Measurements from ENCODE around the gene TMEM240. TPM values are rescaled to one million over a fixed set of nuclear protein-coding genes. Genes with fewer than 3 reads are reported as not detected.
"Not testable (repeated sequence)": the region's sequence is repeated elsewhere in the genome, so short reads cannot be mapped to it uniquely, and the experiment has no call there.

Gene TMEM240
- total and polyA plus RNA-seq, 9 donors = 3.5 to 9.2 (median 4.8) TPM

DNA sequence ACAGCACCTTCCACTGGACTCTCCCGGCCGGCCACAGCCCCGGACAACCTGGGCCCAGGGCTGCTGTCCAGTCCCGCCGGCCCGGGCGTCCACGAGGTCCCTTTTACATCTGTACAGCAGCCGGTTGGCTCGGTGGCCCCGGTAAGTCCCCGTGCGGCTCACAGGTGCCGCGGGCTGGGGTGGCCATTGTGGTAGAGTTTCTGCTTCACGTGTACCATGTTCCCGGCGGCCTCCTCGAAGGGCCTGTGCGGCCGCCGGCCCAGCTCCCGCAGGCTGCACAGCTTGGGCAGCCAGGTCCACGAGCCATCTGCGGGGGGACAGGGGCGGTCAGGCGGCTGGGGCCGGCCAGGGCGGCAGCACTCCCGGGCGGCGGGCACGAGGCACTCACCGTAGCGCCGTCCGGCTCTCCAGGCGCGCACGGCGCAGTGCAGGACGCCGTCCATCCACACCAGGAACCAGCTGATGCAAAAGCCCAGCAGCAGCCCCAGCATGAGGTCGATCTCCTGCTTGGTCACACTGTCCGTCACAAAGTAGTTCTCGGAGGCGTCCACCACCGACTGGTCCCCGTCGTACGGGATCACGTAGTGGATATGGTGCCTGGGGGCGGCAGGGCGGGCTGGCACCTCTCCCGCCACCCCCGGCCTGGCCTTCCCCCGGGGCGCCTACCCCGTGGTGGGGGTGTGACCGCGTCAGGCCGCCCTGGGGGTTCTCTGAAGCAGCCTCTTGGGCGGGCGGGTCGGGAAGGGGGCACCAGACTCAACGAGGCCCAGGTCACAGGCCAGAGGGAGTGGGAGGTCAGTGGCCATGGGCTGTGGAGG, 5.0 kb downstream of the TMEM240 start:
- H3K4me3 ChIP-seq (ENCODE audit: low read length) = no peak overlapping the region
- H3K27me3 ChIP-seq (ENCODE audit: control insufficient read depth, insufficient read depth, low read length) = no peaks in the 10 kb centered on the region
- peaks cover 5% of the 10 kb centered on the region for H3K9me3 ChIP-seq (replicated peaks; ENCODE audit: control insufficient read depth, low read depth, low read length)
- WGBS (ENCODE audit: insufficient coverage) = 89% methylated on average over 54 of the region's 66 CpGs
- no peak for DNase-seq
- H3K36me3 ChIP-seq (ENCODE audit: control insufficient read depth, insufficient read depth, low read length) = peaks cover 20% of the 10 kb centered on the region
- H3K4me1 ChIP-seq (ENCODE audit: control insufficient read depth, insufficient read depth, low read length) = peaks cover 24% of the 10 kb centered on the region
- H3K27ac ChIP-seq (ENCODE audit: low read length) = no peak overlapping the region

DNA sequence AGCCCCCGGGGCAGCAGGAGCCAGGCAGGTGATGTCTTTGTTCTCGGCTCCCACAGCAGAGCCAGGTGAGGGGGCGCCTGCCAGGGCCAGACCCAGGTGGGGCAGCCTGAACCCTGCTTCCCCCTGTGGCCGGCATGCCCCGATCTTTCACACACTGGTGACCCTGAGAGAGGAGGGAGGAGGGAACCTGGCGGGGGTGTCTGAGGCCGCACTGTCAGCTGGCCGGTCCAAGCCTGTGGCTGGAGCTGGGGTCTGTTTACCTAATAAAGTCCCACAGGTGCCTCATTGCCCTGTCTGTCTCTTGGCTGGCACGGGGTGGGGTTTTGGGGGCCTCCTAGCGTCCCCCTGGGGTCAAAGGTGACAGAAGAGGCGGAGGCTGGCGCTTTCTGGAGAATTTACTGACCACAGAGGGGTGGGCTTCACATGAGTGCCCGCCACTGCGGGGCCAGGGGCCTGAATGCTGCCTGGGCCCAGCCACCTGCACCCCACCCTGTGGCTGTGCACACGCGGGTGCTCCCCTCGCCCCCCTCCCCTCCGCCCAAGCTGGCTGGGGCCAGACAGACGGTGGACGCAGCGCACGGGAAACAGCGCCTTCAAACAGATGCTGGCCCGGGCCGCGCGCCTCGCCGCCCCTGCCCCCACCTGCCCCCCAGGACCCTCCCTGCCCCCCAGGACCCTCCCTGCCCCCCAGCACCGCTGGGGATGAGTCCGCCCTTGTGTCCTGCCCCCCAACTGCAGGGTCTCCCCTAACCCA, 5.8 kb downstream of the TMEM240 start:
- H3K4me3 ChIP-seq (ENCODE audit: low read length) = no peak overlapping the region
- WGBS (ENCODE audit: insufficient coverage) = 67% methylated on average over 13 of the region's 31 CpGs
- H3K9me3 ChIP-seq (replicated peaks; ENCODE audit: control insufficient read depth, low read depth, low read length) = peaks cover 5% of the 10 kb centered on the region
- peaks cover 23% of the 10 kb centered on the region for H3K4me1 ChIP-seq (ENCODE audit: control insufficient read depth, insufficient read depth, low read length)
- DNase-seq = no peak
- H3K27me3 ChIP-seq (ENCODE audit: control insufficient read depth, insufficient read depth, low read length) = no peaks in the 10 kb centered on the region
- H3K27ac ChIP-seq (ENCODE audit: low read length) = no peak overlapping the region
- peaks cover 26% of the 10 kb centered on the region for H3K36me3 ChIP-seq (ENCODE audit: control insufficient read depth, insufficient read depth, low read length)

DNA sequence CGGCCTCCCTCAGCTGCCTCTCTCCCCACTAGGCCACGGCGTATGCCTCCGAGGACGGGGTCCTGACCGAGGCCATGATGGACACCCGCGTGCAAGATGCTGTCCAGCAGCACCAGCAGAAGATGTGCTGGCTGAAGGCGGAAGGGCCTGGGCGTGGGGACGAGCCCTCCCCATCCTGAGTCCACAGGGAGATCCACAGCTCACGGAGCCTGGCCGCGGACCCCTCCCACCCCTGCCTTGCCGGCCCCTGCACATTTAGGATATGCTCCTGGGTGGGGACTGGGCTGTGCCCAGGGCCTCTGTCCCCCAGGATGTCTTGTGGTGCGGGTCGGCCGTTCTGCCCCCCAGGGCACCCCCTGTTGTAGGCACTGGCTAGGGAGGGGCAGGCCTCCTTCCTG, 6.5 kb downstream of the TMEM240 start:
- H3K4me3 ChIP-seq (ENCODE audit: low read length); H3K9me3 ChIP-seq (replicated peaks; ENCODE audit: control insufficient read depth, low read depth, low read length); H3K27me3 ChIP-seq (ENCODE audit: control insufficient read depth, insufficient read depth, low read length); H3K27ac ChIP-seq (ENCODE audit: low read length); DNase-seq: not testable (repeated sequence)
- Histone ChIP-seq H3K36me3 (ENCODE audit: control insufficient read depth, insufficient read depth, low read length) (peaks cover 32% of the 10 kb centered on the region), H3K4me1 (ENCODE audit: control insufficient read depth, insufficient read depth, low read length) (peaks cover 16% of the 10 kb centered on the region)
- WGBS (ENCODE audit: insufficient coverage) = 56% methylated on average over 14 of the region's 18 CpGs

DNA sequence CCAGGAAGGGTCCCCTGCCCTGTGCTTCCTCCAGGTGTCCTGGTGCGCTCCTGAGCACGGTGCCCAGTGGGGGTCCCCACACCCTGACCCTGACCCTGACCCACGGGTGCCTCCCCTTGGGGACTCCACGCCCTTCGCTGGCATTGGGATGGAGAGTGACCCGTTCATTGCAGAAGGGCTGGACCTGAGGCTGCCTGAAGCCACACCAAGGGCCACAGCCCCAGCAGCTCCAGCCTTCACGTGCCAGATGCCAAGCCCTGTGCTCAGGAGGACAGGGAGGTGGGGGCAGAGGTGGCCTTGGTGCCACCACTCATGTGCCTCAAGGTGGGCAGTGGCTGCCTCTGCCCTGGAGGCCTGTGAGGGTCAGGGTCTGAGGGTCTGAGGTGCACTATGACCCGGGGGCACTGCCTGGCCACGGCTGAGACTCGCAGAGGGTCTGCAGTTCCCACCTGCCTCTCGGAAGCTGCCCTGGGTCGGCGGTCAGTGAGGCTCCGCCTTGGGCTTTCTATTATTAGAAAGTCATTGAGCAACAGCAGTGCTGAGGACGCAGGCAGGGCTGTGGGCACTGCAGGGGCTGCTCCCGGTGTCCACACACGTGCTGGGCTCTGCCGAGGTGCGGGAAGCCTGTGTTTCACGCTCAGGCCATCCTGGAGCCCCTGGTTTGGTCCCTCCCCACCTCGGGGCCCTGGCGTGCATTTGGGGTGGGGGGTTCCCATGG, 7.1 kb downstream of the TMEM240 start:
- peaks cover 14% of the 10 kb centered on the region for H3K4me1 ChIP-seq (ENCODE audit: control insufficient read depth, insufficient read depth, low read length)
- H3K4me3 ChIP-seq (ENCODE audit: low read length); H3K27ac ChIP-seq (ENCODE audit: low read length); H3K27me3 ChIP-seq (ENCODE audit: control insufficient read depth, insufficient read depth, low read length); H3K9me3 ChIP-seq (replicated peaks; ENCODE audit: control insufficient read depth, low read depth, low read length); DNase-seq: not testable (repeated sequence)
- WGBS (ENCODE audit: insufficient coverage) = 92% methylated on average over 7 of the region's 22 CpGs
- peaks cover 34% of the 10 kb centered on the region for H3K36me3 ChIP-seq (ENCODE audit: control insufficient read depth, insufficient read depth, low read length)

DNA sequence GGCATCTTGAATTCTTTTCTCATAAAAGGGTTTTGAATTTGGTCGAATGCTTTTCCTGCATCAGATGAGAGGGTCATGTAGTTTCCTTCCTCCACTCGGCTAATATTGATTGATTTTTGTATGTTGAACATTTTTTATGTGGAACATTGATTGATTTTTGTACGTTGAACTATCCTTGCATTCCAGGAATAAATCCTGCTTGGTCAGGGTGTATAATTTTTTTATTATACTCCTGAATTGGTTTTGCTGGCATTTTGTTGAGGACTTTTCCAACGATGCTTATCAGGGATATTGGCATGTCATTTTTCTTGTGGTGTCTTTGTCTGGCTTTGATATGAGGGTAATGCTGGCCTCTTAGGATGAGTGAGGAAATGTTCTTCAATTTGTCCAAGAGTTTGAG, 8.5 kb downstream of the TMEM240 start:
- peaks cover 5% of the 10 kb centered on the region for H3K9me3 ChIP-seq (replicated peaks; ENCODE audit: control insufficient read depth, low read depth, low read length)
- no peak overlapping the region for H3K4me3 ChIP-seq (ENCODE audit: low read length)
- 100% methylated on average over 2 of the region's 4 CpGs for WGBS (ENCODE audit: insufficient coverage)
- H3K27me3 ChIP-seq (ENCODE audit: control insufficient read depth, insufficient read depth, low read length) = no peaks in the 10 kb centered on the region
- peaks cover 34% of the 10 kb centered on the region for H3K36me3 ChIP-seq (ENCODE audit: control insufficient read depth, insufficient read depth, low read length)
- peaks cover 11% of the 10 kb centered on the region for H3K4me1 ChIP-seq (ENCODE audit: control insufficient read depth, insufficient read depth, low read length)
- H3K27ac ChIP-seq (ENCODE audit: low read length) = no peak overlapping the region
- DNase-seq = no peak

DNA sequence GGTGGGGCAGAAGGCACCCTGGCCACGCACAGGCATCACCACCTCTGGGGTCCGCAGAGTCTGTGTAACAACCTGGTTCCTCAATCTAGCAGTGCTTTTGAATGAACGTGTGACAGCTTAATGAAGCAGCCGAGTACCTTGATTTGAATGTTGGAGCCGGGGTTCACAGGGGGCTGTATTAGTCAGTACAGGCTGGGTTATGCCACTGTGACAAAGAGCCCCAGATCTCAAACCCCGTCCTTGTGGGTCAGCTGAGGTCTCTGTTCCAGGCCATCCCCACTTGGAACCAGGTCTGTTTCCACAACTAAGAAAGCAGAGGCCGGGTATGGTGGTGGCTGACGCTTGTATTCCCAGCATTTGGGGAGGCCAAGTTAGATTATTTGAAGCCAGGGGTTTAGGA, 10.5 kb downstream of the TMEM240 start:
- 100% methylated on average over 3 of the region's 8 CpGs for WGBS (ENCODE audit: insufficient coverage)

DNA sequence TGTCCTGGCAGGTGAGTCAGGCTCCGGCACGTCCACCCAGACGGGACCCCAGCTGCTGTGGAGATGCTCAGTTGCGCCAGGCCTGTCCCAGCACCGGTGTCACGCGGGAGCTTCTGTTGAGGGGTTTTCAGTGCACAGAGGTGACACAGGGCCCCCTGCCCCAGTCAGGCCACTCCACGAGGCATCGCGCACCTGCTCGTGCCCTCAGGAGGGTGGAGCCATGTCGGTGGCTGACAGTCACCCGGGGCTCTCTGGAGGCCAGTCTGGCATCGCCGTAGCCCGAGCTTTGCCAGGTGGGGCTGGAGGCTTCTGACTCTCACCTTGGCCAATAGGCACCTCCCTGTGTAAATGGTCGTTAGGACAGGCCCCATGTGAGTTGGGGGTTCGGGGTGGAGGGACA, 11.1 kb downstream of the TMEM240 start:
- no peak overlapping the region for H3K27ac ChIP-seq (ENCODE audit: low read length)
- no peaks in the 10 kb centered on the region for H3K27me3 ChIP-seq (ENCODE audit: control insufficient read depth, insufficient read depth, low read length)
- 98% methylated on average over 12 of the region's 18 CpGs for WGBS (ENCODE audit: insufficient coverage)
- peaks cover 41% of the 10 kb centered on the region for H3K36me3 ChIP-seq (ENCODE audit: control insufficient read depth, insufficient read depth, low read length)
- H3K9me3 ChIP-seq (replicated peaks; ENCODE audit: control insufficient read depth, low read depth, low read length) = peaks cover 5% of the 10 kb centered on the region
- peaks cover 3% of the 10 kb centered on the region for H3K4me1 ChIP-seq (ENCODE audit: control insufficient read depth, insufficient read depth, low read length)
- no peak for DNase-seq
- H3K4me3 ChIP-seq (ENCODE audit: low read length) = no peak overlapping the region

More for the DNA sequence above, 10.5 kb downstream of the TMEM240 start:
- Histone ChIP-seq H3K4me3 (ENCODE audit: low read length) (no peak overlapping the region), H3K36me3 (ENCODE audit: control insufficient read depth, insufficient read depth, low read length) (peaks cover 38% of the 10 kb centered on the region), H3K4me1 (ENCODE audit: control insufficient read depth, insufficient read depth, low read length) (peaks cover 3% of the 10 kb centered on the region), H3K27ac (ENCODE audit: low read length) (no peak overlapping the region), H3K27me3 (ENCODE audit: control insufficient read depth, insufficient read depth, low read length) (no peaks in the 10 kb centered on the region), H3K9me3 (replicated peaks; ENCODE audit: control insufficient read depth, low read depth, low read length) (peaks cover 5% of the 10 kb centered on the region)
- DNase-seq = no peak

DNA sequence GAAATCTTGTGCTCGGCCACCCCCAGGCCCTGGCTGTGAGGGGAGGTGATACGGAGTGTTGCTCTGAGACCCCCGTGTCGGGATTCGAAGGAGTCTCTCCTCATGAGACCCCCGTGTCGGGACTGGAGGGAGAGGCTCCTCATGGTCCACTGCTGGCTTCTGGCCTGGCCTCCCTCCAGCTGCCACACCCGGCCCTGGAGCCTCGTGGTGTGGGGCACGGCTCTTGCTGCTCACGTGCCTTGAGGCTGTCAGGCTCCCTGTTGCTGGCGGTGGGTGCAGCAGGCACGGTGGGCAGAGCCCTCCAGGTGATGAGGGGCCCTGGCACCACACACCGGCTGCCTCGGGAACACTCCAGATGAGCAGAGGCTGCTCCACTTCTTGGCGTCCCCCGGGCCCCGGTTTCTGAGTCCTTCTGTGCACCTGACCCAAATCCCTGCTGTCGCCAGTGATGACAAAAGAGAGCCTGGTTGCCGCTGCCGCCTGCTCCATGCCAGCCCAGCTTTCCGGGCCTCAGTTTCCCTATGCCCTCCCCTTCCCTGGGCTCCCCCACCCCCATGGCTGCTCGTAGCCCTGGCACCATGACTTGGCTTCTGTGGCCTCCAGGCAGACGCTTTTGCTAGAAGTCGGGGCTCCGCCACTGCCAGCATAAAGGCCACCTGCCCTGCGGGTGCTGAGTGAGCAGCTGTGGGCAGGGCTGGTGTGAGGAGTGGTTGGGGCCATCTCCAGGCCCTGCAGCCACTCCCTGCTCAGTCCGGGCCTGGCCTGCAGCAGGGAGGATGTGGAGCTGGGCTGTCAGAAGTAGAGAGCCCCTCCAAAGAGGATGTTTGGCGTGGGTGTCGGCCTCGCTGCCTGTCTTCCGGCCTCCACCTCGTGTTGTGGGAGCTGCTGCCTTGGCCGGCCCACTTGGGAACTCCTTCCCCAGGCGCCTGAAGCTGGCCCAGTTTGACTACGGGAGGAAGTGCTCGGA, 11.8 kb downstream of the TMEM240 start:
- H3K36me3 ChIP-seq (ENCODE audit: control insufficient read depth, insufficient read depth, low read length) = peaks cover 42% of the 10 kb centered on the region

DNA sequence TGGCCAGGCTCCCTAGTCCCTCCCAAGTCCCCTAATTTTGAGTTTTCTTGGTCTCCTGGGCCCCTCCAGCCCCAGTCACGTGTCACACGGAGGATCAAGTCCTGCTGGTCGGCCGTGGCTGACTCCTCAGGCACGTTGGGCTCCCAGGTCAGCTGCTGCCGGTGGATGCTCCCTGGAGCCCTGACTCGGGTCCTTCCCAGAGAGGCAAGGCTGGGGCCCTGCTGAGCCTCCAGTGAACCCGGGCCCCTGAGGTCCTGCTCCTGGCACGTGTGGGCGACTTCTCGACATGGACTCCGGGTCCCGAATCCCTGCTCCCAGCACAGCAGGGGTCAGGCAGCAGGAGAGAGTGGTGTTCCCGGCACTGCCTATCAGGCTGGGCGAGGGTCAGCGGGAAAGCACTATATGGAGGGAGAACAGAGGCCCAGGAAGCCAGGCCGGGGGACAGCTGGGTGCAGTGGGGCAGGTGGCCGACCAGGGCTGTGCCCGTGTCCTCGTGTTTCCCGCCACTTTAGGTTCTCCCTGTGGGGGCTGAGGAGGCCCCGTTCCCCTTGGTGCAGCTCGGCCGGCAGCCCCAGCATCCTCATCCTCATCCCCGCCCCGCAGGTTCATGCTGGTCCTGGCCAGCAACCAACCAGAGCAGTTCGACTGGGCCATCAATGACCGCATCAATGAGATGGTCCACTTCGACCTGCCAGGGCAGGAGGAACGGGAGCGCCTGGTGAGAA, 13.2 kb downstream of the TMEM240 start:
- Histone ChIP-seq H3K36me3 (ENCODE audit: control insufficient read depth, insufficient read depth, low read length) (peaks cover 42% of the 10 kb centered on the region), H3K27ac (ENCODE audit: low read length) (no peak overlapping the region), H3K4me1 (ENCODE audit: control insufficient read depth, insufficient read depth, low read length) (no peaks in the 10 kb centered on the region), H3K4me3 (ENCODE audit: low read length) (no peak overlapping the region), H3K9me3 (replicated peaks; ENCODE audit: control insufficient read depth, low read depth, low read length) (peaks cover 5% of the 10 kb centered on the region), H3K27me3 (ENCODE audit: control insufficient read depth, insufficient read depth, low read length) (no peaks in the 10 kb centered on the region)
- no peak for DNase-seq
- WGBS (ENCODE audit: insufficient coverage) = 83% methylated on average over 23 of the region's 31 CpGs

More for the DNA sequence above, 11.8 kb downstream of the TMEM240 start:
- Histone ChIP-seq H3K4me3 (ENCODE audit: low read length) (no peak overlapping the region), H3K27me3 (ENCODE audit: control insufficient read depth, insufficient read depth, low read length) (no peaks in the 10 kb centered on the region), H3K27ac (ENCODE audit: low read length) (no peak overlapping the region), H3K4me1 (ENCODE audit: control insufficient read depth, insufficient read depth, low read length) (peaks cover 3% of the 10 kb centered on the region), H3K9me3 (replicated peaks; ENCODE audit: control insufficient read depth, low read depth, low read length) (peaks cover 5% of the 10 kb centered on the region)
- no peak for DNase-seq
- WGBS (ENCODE audit: insufficient coverage) = 84% methylated on average over 28 of the region's 37 CpGs
